ENCODE measurements around the gene CD55.

DNA sequence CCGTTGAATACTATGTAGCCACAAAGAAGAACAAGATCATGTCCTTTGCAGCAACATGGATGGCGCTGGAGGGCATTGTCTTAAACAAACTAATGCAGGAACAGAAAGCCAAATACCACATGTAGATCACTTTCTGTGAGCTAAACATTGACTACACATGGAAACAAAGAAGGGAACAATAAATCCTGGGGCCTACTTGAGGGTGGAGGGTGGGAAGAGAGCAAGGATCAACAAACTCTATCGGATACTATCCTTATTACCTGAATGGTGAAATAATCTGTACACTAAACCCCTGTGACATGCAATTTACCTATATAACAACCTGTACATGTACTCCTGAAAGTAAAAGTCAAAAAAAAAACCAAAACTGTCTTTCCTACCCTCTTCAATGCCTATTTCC, 40.8 kb upstream of the CD55 start:
- TF ChIP-seq POLR2AphosphoS5 (IDR thresholded peaks at IDR 0.05; ENCODE audit: borderline replicate concordance, low read depth, low read length) = no peak
- no peak for TF ChIP-seq FOXP2 (optimal IDR thresholded peaks at IDR 0.05; ENCODE audit: control extremely low read depth, extremely low read length, insufficient read depth)
- TF ChIP-seq EZH2 (IDR thresholded peaks at IDR 0.05) = no peak
